Hypothalamus (tissue), 51 donors: ENCODE data around the gene PRKCH.

Experiments
- DNase-seq, 51 donors: peaks; one replicate each; lab custom pipeline; 2025; lab: John Stamatoyannopoulos, UW

The PRKCH gene

DNA sequence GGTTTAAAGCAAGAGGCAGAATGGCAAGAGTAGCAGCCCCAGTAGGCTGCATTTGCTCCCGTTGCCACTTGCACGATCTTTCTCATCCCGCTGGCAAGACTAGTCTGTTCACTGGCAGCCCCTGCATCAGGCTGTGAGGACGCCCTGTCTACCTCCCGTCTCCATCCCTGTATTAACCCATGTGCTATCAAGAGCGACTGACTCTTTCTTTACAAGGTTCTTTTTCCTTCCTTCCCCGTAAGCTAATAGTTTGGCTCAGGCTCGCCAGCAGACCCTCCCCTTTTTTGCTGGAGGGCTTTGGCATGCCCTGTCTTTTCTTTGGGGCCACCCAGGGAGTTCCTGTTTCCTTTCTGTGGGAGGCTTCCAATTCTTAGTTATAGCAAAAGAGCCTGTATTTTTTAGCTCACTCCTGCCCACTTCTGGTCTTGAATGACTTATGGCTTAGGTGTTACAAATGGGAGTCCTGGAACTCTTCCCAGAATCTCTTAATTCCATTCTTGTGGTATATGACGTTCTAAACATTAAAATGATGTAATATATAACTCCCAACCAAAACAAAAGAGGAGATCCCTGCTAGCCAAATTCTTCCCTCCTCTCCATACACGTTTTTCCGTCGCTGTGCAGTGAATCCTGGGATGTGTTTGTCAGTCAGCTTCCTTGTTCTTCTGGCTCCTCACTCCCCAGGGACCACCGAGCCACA is 149.0 kb downstream of the PRKCH start:
- DNase-seq: peak in 6 of 51 donors; percentile 18 to 44 (median 26)

DNA sequence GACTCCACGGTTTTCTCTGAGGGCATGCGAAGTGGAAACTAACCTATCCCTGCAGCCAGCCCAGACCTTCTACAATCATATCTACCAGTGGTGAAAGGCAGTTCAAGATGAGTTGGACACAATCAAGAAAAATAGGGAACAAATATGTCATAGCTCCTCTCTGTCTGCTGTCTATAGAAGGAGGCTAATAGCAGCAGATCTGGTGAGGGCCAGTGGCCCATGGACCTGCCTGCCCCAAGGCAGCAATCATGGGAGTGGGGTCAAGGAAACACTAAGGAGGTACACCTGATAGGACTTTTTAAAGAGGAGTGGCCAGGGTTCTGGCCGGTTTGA is 149.5 kb downstream of the PRKCH start:
- no peak for DNase-seq

- no peak for DNase-seq
Observed at GRCh38 chr14:61471297-61472005, 150.1 kb downstream of the PRKCH start.

DNA sequence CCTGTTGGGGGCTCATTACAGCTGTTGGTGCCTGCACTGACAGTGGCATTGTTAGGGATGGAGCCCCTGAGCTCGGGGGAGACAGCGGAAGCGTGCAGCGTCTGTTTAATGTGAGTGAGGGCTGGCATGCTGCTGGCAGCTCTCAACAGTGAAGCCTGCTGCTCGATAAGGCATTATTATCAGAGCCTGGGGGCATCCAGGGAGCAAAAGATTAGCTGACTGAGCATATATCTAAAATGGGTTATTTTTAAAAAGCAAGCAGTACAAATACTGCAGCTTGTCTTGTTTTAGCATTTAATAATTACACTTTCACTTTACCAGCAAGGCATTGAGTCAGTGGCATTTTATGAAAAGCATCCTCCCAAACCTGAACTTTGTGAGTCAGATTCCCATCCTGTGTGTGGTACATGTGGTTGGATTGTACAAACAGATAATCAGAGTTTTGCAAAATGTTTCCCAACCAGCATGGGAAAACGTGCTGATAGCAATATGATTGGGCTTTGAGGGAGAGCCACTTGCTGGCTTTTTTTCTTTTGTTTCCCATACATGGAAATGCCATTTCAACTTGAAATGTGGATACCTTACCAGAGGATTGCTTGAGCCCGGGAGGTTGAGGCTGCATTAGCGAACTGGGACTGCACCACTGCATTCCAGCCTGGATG is 150.8 kb downstream of the PRKCH start:
- DNase-seq: peak in 3 of 51 donors; percentile 14 to 31 (median 16)

- DNase-seq: peak in 1 of 51 donors; percentile 8
Observed at GRCh38 chr14:61472801-61473376, 151.5 kb downstream of the PRKCH start.

DNA sequence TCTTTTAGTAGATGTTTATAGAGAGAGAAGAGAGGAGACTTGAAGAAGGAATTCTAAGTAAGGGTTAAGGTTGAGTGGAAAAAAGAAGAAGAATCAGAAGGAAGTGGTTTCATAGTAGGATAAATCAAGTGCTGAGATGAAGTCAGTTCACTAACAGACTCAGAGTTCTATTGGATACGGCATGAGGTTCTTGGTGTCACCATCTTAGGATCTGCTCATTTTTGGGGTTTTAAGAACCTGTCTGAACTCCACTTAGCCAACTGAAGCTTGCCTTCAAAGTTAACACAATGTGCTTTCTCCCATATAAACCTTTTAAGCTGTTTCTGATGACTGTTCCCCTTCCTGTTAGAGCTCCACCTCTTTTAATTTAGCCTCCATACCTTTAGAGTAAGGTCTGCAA is 152.6 kb downstream of the PRKCH start:
- no peak for DNase-seq

GRCh38 chr14:61474701-61475100 is 153.3 kb downstream of the PRKCH start:
- no peak for DNase-seq

GRCh38 chr14:61475316-61475715 is 153.9 kb downstream of the PRKCH start:
- peak in 1 of 51 donors; percentile 43 for DNase-seq

DNA sequence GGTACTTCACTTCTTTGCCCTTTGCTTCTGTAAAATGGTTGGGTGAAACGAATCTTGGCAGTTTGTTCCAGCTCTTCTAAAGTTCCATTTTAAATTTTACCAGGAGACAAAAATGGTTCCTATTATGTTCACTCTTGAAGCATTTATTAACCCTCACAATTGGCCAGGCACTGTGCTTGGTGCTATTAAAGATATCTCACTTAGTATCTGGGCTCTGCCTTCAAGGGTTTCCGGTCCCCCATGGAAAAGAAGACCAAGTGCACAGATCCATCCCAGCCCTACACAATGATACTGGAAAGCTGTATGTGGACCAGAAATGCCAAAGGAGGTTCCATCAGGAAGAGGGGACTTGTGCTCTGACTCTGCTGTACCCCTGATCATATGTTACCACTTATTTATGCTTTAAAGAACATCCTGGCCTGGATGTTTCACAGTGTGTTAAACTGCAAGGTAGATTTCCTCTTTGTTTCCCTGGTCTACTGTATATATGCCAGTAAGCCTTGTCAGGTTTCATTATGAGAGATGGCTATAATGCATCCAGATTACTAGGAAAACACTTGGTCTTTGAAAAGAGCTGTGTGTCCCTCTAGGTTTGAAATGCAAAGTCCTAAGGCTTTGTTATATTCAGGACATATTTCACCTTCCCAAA is 154.8 kb downstream of the PRKCH start:
- DNase-seq: no peak

DNA sequence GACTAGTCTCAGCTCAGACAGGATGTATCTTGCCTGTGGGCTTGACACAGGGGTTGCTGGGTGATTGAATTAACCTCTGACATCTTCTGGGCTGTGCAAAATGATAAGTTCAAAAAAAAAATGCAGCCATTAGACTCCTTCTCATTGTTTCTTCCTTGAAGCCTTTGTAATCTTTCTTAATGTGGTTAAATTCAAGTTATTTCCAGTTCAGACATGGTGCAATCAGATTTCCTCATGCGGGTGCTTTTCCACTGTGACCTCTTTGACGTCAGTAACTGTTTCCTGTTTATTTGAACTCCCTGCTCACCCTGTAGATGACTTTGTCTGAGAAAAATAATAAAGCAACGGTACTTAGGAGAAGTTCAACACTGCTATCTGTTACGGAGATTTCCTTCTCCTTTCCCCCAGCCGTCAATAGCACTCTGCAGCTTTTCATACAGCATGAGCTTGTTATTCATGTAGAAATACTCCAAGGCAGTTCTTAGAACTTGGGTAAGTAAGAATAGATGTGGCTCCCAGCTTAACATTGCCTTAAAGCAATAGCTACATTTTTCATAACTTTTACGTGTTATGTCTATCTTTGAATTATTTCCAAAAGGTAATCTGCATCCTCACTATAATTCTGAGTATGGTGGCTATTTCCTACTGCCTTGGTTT is 155.5 kb downstream of the PRKCH start:
- DNase-seq: peak in 3 of 51 donors; percentile 18 to 48 (median 18)

- peak in 24 of 51 donors; percentile 13 to 66 (median 36) for DNase-seq
Observed at GRCh38 chr14:61477712-61478462, 156.5 kb downstream of the PRKCH start.

GRCh38 chr14:61478971-61479473 is 157.6 kb downstream of the PRKCH start:
- DNase-seq: peak in 1 of 51 donors; percentile 13

GRCh38 chr14:61479746-61480502 is 158.5 kb downstream of the PRKCH start:
- DNase-seq: no peak

GRCh38 chr14:61480704-61481285 is 159.4 kb downstream of the PRKCH start:
- DNase-seq: no peak

- DNase-seq: no peak
Observed at GRCh38 chr14:61481701-61482100, 160.3 kb downstream of the PRKCH start.

DNA sequence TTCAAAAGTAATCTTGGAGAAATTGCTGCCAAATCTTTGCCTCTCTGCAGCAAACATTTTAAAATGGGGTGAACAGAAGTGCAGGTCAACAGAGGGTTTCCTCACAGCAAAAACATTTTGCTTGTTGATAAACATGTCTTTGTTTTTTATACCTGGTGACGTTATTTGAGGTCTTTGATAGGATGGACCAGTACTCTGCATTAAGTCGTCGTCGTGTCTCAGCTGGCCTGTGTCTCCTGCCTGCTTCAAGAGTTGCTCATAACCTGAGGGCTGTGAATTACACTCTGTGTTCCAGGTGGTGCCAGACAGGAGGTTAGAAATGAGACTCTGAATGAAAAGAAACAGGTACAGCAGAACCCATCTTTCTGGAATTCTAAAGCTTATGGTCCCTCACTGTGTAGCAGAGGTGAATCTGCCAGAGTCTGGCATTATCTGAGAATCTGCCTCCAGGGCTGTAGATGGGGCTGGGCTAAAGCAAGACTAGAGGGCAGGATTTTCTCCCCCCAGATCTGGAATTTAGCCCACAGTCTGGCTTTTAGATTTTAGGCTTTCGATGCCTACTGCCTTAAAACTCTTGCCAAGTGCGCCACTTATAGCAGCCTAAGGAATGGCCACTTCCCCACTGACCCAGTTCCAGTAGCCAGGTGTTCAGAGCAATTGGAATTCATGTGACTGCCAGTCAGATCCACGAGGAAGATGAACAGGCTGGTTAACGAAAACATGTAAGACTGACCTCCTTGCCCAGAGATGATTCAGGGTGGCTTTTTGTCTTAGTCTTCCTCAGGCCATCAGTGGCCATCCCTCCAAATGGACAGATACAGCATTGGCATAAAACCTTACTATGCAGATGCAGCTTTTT is 161.2 kb downstream of the PRKCH start:
- no peak for DNase-seq

GRCh38 chr14:61483476-61483875 is 162.1 kb downstream of the PRKCH start:
- DNase-seq: no peak
